OCI-LY1 (cell line): ENCODE results near the gene MYO3B.

Experiments
- CTCF ChIP-seq: fragments of 200-600 bp; sonication (generic), shearing (Covaris generic); IDR thresholded peaks from 2 replicates; pipeline ENCODE4 v1.5.1; 2017; ENCODE audit warnings: mild to moderate bottlenecking, antibody characterized with exemption, low read length, moderate library complexity, mixed read lengths
- EZH2 ChIP-seq: fragments of 200-600 bp; sonication (generic), shearing (Covaris generic); IDR thresholded peaks from 2 replicates; pipeline ENCODE4 v1.8.0; 2017; ENCODE audit warnings: borderline replicate concordance, mixed run types, mild to moderate bottlenecking, antibody characterized with exemption, low read length, moderate library complexity, mixed read lengths

- TF ChIP-seq CTCF (no peak), EZH2 (no peak)
Observed at GRCh38 chr2:170647741-170648436, 469.9 kb downstream of the MYO3B start.
